HUES64 (cell line): ENCODE measurements around the gene BCKDK.

Experiments used
- H3K27ac ChIP-seq: 2 replicates; pipeline ENCODE4 v1.7.0; 2013; ENCODE audit warnings: low read depth, low read length, inconsistent platforms
- H3K27me3 ChIP-seq: 2 replicates; pipeline ENCODE4 v1.6.1; 2013; ENCODE audit warnings: mild to moderate bottlenecking, low read length; ENCODE audit not compliant: insufficient read depth
- H3K36me3 ChIP-seq: 2 replicates; pipeline ENCODE4 v1.6.1; 2013; ENCODE audit warnings: mild to moderate bottlenecking, low read length; ENCODE audit not compliant: insufficient read depth
- H3K4me1 ChIP-seq: 2 replicates; pipeline ENCODE4 v1.6.1; 2013; ENCODE audit warnings: mild to moderate bottlenecking, low read length, moderate library complexity; ENCODE audit not compliant: insufficient read depth
- H3K4me3 ChIP-seq: 2 replicates; pipeline ENCODE4 v1.5.1; 2013; ENCODE audit warnings: mild to moderate bottlenecking, low read length, moderate library complexity
- H3K9ac ChIP-seq: 2 replicates; pipeline ENCODE4 v1.6.1; 2013; ENCODE audit warnings: mild to moderate bottlenecking, low read depth, low read length
- H3K9me3 ChIP-seq: 2 replicates; pipeline ENCODE4 v1.6.1; 2013; ENCODE audit warnings: low read depth, low read length; ENCODE audit not compliant: insufficient read depth
- WGBS: fragments of 150-250, 120-280 bp; methylation state at CpG from one replicate; pipeline ENCODE4 v1.1.7; 2013; ENCODE audit warnings: missing lambda C conversion rate; 5-methylcytosine and 5-hydroxymethylcytosine counted together

The BCKDK gene

DNA sequence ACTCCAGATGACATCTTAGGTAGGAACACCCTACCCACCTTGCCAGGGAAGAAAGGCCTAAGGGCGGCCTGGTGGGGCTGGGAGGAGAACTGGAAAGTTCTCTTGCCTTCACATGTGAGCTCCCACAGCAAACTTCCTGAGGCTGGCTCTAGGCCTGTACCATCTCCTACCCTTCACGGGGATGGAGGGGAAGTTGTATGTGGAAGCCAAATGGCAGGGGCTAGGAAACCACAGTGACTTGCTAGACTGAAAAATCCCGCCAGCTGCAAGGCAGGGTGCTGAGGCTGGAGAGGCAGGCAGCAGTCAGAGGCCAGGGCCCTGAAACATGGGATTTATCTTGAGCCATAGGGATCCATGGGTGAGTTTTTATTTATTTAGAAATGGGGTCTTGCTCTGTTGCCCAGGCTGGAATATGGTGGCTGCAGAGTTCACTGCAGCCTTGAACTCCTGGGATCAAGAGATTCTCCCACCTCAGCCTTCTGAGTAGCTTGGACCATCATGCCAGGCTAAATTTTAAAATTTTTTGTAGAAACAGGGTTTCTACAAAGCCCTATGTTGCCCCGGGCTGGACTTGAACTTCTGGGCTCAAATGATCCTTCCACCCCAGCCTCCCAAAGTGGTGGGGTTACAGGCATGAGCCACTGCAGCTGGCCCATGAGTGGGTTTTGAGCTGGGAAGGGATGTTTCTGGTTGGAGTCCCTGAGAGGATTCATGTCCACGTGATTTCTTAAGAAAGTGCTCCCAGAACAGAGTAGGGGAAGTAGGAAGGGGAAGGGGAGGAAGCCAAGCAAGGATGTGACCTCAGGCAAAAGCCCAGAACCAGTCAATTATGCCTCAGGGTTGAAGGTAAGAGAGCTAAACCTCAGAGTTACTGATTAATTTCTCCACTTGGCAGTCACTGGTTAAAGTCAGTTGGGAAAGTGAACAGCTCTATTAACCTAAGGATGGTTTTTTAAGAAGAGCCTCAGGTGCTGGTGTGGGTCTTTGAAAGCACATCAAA is 5.2 kb downstream of the BCKDK start:
- Histone ChIP-seq H3K27me3 (no peaks in the 10 kb centered on the region), H3K4me3 (no peak overlapping the region), H3K36me3 (peaks cover 42% of the 10 kb centered on the region), H3K9me3 (no peaks in the 10 kb centered on the region), H3K4me1 (peaks cover 5% of the 10 kb centered on the region), H3K27ac (no peak overlapping the region), H3K9ac (no peak overlapping the region)
- 92% methylated on average over 5 of the region's 5 CpGs for WGBS

DNA sequence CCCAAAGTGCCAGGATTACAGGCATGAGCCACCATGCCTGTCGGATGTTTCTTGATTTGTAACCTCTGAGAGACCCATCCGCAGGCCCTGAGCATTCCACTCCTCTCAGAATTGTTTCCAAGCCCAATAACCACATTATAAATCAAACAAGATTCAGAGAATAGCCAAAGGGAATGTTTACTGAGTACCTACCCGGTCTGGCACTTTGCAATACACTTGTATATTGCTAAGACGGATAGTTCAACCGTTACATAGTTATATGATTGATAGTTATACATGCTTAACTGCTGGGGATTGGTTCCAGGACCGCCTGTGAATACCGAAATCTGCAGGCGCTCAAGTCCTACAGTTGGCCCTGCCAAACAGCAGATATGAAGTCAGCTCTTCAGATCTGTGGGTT is 6.3 kb downstream of the BCKDK start:
- Histone ChIP-seq H3K27me3 (no peaks in the 10 kb centered on the region), H3K4me3 (no peak overlapping the region), H3K4me1 (peaks cover 7% of the 10 kb centered on the region), H3K9me3 (no peaks in the 10 kb centered on the region), H3K9ac (no peak overlapping the region), H3K36me3 (peaks cover 48% of the 10 kb centered on the region), H3K27ac (no peak overlapping the region)
- 95% methylated on average over 8 of the region's 8 CpGs for WGBS

DNA sequence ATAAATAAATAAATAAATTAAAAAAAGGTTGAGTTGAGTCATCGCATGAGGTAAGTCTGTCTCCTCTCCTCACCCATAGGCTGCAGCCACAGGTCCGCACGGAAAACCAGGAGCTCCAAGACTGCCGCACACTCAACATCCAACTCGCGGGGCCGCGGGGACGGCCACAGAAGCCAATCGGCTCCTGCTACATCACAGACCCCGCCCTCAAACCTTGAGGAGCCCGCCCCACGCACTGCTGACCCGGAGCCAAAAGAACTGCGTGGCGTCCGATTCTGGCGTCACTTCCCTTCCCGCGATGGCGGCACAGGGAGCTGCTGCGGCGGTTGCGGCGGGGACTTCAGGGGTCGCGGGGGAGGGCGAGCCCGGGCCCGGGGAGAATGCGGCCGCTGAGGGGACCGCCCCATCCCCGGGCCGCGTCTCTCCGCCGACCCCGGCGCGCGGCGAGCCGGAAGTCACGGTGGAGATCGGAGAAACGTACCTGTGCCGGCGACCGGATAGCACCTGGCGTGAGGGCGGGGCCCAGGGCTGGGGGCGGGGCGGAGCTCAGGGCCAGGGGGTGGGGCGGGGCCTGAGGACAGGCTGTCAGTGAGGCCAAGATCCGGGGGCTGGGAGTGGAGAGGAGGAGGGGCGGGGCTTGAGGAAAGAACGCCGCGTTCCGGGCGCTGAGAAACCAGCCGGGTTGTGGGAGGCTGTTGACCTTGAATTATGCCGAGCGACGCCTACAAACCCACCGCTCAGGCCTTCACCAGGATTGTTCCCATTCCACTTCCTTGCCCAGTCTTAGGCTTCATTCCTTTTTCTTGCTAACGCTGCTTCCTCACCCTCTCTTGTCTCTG is 9.4 kb downstream of the BCKDK start, which contains the start of gene KAT8:
TSS of gene KAT8 (plus strand) at position 281 of the 839 bp plus-strand sequence. CDS start at position 299, 18 bp downstream.
- Histone ChIP-seq H3K9me3 (no peaks in the 10 kb centered on the region), H3K4me3 (peak within 1 kb of the TSS; percentile 89), H3K36me3 (peaks cover 48% of the 10 kb centered on the region), H3K9ac (peak within 1 kb of the TSS; percentile 87), H3K27ac (peak within 1 kb of the TSS; percentile 97), H3K27me3 (no peaks in the 10 kb centered on the region), H3K4me1 (peaks cover 7% of the 10 kb centered on the region)
- WGBS = under 1% methylated on average over 68 of the region's 68 CpGs

DNA sequence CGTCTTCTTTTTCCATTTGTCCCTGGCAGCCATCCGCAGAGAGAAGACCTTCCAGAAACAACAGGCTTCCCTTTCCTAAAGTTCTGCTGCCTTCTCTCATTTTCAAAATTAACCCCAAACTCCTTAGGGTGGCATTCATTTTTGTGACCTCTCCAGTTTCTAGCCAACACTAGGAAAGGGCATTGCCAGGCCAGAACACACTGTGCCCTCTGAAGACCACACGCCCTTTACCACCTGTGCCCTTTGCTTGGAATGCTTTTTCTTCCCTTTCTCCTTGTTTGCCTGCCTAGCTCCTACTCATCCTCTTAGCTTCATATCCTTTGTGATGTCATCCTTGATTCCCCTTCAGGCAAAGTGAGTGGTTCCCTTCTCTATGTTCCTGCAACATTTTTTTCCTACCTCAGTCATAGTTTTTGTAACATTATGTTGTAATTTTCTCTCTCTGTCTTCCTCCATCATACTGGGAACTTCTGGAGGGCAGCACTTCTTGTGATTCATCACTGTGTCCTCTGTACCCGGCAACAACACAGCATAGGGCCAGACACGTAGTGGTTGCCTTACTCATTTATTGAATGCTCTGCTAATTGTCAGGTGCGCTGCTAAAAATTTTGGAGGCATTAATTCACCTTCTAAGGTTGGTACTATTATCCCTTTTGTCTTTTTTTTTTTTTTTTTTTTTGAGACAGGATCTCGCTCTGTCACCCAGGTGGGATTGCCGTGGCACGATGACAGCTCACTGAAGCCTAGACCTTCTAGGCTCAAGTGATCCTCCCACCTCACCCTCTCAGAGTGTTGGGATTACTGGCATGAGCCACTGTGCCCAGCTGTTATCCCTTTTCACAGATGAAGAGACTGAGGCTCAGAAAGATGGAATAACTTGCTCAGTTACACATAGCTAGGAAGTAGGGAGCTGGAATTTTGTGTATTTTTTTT is 10.3 kb downstream of the BCKDK start:
- H3K36me3 ChIP-seq = peaks cover 46% of the 10 kb centered on the region
- H3K27ac ChIP-seq = no peak overlapping the region; the same call in 1 of the 2 replicates
- peak overlapping the region; percentile 63 for H3K9ac ChIP-seq
- peaks cover 7% of the 10 kb centered on the region for H3K4me1 ChIP-seq
- no peaks in the 10 kb centered on the region for H3K27me3 ChIP-seq
- peak overlapping the region; percentile 89 for H3K4me3 ChIP-seq
- no peaks in the 10 kb centered on the region for H3K9me3 ChIP-seq
- 70% methylated on average over 9 of the region's 9 CpGs for WGBS

GRCh38 chr16:31120129-31120528 is 11.9 kb downstream of the BCKDK start:
- H3K9me3 ChIP-seq = no peaks in the 10 kb centered on the region
- WGBS = 97% methylated on average over 16 of the region's 16 CpGs
- H3K4me1 ChIP-seq = peaks cover 7% of the 10 kb centered on the region
- no peaks in the 10 kb centered on the region for H3K27me3 ChIP-seq
- H3K36me3 ChIP-seq = peaks cover 50% of the 10 kb centered on the region
- H3K4me3 ChIP-seq = no peak overlapping the region
- no peak overlapping the region for H3K27ac ChIP-seq
- no peak overlapping the region for H3K9ac ChIP-seq

- H3K27me3 ChIP-seq = no peaks in the 10 kb centered on the region
- peaks cover 3% of the 10 kb centered on the region; the same call in 1 of the 2 replicates for H3K4me1 ChIP-seq
- 92% methylated on average over 3 of the region's 3 CpGs for WGBS
- H3K27ac ChIP-seq = no peak overlapping the region
- no peak overlapping the region for H3K9ac ChIP-seq
- H3K36me3 ChIP-seq = peaks cover 56% of the 10 kb centered on the region
- H3K9me3 ChIP-seq = no peaks in the 10 kb centered on the region
- no peak overlapping the region for H3K4me3 ChIP-seq
Measured at GRCh38 chr16:31125844-31126243, 17.7 kb downstream of the BCKDK start.

- H3K9ac ChIP-seq = no peak overlapping the region
- H3K4me3 ChIP-seq = no peak overlapping the region
- peaks cover 9% of the 10 kb centered on the region; the same call in 1 of the 2 replicates for H3K4me1 ChIP-seq
- H3K27ac ChIP-seq = no peak overlapping the region
- peaks cover 56% of the 10 kb centered on the region for H3K36me3 ChIP-seq
- H3K27me3 ChIP-seq = no peaks in the 10 kb centered on the region
- no peaks in the 10 kb centered on the region for H3K9me3 ChIP-seq
- 92% methylated on average over 13 of the region's 13 CpGs for WGBS
Measured at GRCh38 chr16:31127182-31127581, 19.0 kb downstream of the BCKDK start.

- Histone ChIP-seq H3K9me3 (no peaks in the 10 kb centered on the region), H3K27ac (no peak overlapping the region), H3K4me1 (peaks cover 17% of the 10 kb centered on the region), H3K4me3 (no peak overlapping the region), H3K36me3 (peaks cover 52% of the 10 kb centered on the region), H3K9ac (no peak overlapping the region), H3K27me3 (no peaks in the 10 kb centered on the region)
- 91% methylated on average over 14 of the region's 14 CpGs for WGBS
Measured at GRCh38 chr16:31128711-31129567, 20.8 kb downstream of the BCKDK start.

GRCh38 chr16:31129568-31130335 is 21.6 kb downstream of the BCKDK start:
- Histone ChIP-seq H3K27me3 (no peaks in the 10 kb centered on the region), H3K27ac (no peak overlapping the region; the same call in 1 of the 2 replicates), H3K36me3 (peaks cover 48% of the 10 kb centered on the region), H3K9me3 (no peaks in the 10 kb centered on the region), H3K4me1 (peaks cover 23% of the 10 kb centered on the region), H3K9ac (no peak overlapping the region; the same call in 1 of the 2 replicates), H3K4me3 (no peak overlapping the region)
- WGBS = 92% methylated on average over 29 of the region's 29 CpGs
